Measurements from ENCODE around the gene CTSL.

Gene CTSL

GRCh38 chr9:87725900-87726709 is at the start of gene CTSL:
Gene CTSL (plus strand): TSS chr9:87726119. CDS start chr9:87727604, 1,485 bp downstream.
- DNase-seq, result peak; percentile 78

GRCh38 chr9:87676976-87677775 is 48.7 kb upstream of the CTSL start:
- DNase-seq, result no peak

- no peak for DNase-seq
Observed at GRCh38 chr9:87677776-87678587, 47.9 kb upstream of the CTSL start.

GRCh38 chr9:87678650-87679355 is 47.1 kb upstream of the CTSL start:
- DNase-seq, result peak; percentile 83

- no peak for DNase-seq
Observed at GRCh38 chr9:87681271-87682061, 44.5 kb upstream of the CTSL start.

- no peak for DNase-seq
Observed at GRCh38 chr9:87682085-87682484, 43.8 kb upstream of the CTSL start.

- peak; percentile 61 for DNase-seq
Observed at GRCh38 chr9:87682618-87683017, 43.3 kb upstream of the CTSL start.

- peak; percentile 10 for DNase-seq
Observed at GRCh38 chr9:87683751-87684626, 41.9 kb upstream of the CTSL start.

GRCh38 chr9:87684627-87685219 is 41.2 kb upstream of the CTSL start:
- DNase-seq, result peak; percentile 55

GRCh38 chr9:87685441-87685840 is 40.5 kb upstream of the CTSL start:
- DNase-seq, result no peak

- DNase-seq, result no peak
Observed at GRCh38 chr9:87685871-87686519, 39.9 kb upstream of the CTSL start.

- no peak for DNase-seq
Observed at GRCh38 chr9:87686520-87687090, 39.3 kb upstream of the CTSL start.

- no peak for DNase-seq
Observed at GRCh38 chr9:87687207-87687606, 38.7 kb upstream of the CTSL start.

- DNase-seq, result no peak
Observed at GRCh38 chr9:87694236-87694755, 31.6 kb upstream of the CTSL start.

- DNase-seq, result no peak
Observed at GRCh38 chr9:87695523-87695922, 30.4 kb upstream of the CTSL start.

GRCh38 chr9:87696641-87697040 is 29.3 kb upstream of the CTSL start:
- no peak for DNase-seq

GRCh38 chr9:87698069-87698809 is 27.7 kb upstream of the CTSL start:
- DNase-seq, result no peak

- no peak for DNase-seq
Observed at GRCh38 chr9:87699835-87700234, 26.1 kb upstream of the CTSL start.

All from NCI-H82 (cell line).